ENCODE results near the gene SLC46A1. TPM values are rescaled to one million over a fixed set of nuclear protein-coding genes. Genes with fewer than 3 reads are reported as not detected.

SLC46A1 gene
- polyA plus RNA-seq, 1 donor from 2014 or later = 12.3 TPM

DNA sequence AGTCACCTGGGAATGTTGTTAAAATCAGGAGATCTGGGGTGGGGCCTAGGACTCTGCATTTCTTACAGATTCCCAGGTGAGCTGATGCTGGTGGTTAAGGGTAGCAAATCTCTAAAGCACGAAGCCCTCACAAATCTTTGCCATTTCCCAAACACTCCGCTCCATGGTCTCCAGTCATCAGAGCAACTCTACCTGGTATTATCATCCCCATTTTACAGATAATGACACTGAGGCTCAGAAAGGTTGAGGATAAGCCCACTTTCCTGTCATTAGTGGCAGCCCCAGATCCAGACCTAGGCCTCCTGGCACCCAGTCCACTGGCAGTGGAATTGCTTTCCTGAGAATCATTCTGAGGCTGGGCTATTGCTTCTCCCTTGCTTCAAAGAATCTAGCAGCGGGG, 8.7 kb downstream of the SLC46A1 start:
- no peak overlapping the region for H2AFZ ChIP-seq (ENCODE audit: low read depth, low read length)
- no peak overlapping the region for H3K4me2 ChIP-seq (ENCODE audit: low read length)
- peaks cover 5% of the 10 kb centered on the region for H3K36me3 ChIP-seq (ENCODE audit: insufficient read depth, low read length)
- H3K27me3 ChIP-seq (ENCODE audit: insufficient read depth, low read depth, low read length) = no peaks in the 10 kb centered on the region
- no peaks in the 10 kb centered on the region for H3K9me2 ChIP-seq (ENCODE audit: insufficient read depth, low read length)
- TF ChIP-seq, protein P1, sequence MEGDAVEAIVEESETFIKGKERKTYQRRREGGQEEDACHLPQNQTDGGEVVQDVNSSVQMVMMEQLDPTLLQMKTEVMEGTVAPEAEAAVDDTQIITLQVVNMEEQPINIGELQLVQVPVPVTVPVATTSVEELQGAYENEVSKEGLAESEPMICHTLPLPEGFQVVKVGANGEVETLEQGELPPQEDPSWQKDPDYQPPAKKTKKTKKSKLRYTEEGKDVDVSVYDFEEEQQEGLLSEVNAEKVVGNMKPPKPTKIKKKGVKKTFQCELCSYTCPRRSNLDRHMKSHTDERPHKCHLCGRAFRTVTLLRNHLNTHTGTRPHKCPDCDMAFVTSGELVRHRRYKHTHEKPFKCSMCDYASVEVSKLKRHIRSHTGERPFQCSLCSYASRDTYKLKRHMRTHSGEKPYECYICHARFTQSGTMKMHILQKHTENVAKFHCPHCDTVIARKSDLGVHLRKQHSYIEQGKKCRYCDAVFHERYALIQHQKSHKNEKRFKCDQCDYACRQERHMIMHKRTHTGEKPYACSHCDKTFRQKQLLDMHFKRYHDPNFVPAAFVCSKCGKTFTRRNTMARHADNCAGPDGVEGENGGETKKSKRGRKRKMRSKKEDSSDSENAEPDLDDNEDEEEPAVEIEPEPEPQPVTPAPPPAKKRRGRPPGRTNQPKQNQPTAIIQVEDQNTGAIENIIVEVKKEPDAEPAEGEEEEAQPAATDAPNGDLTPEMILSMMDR (IDR thresholded peaks at IDR 0.05; ENCODE audit: poor library complexity, severe bottlenecking) = no peak
- no peak for TF ChIP-seq SMC3 (conservative IDR thresholded peaks at IDR 0.05; ENCODE audit: poor library complexity)
- no peak for TF ChIP-seq POLR2AphosphoS5 (IDR thresholded peaks at IDR 0.05)
- TF ChIP-seq, protein P2, sequence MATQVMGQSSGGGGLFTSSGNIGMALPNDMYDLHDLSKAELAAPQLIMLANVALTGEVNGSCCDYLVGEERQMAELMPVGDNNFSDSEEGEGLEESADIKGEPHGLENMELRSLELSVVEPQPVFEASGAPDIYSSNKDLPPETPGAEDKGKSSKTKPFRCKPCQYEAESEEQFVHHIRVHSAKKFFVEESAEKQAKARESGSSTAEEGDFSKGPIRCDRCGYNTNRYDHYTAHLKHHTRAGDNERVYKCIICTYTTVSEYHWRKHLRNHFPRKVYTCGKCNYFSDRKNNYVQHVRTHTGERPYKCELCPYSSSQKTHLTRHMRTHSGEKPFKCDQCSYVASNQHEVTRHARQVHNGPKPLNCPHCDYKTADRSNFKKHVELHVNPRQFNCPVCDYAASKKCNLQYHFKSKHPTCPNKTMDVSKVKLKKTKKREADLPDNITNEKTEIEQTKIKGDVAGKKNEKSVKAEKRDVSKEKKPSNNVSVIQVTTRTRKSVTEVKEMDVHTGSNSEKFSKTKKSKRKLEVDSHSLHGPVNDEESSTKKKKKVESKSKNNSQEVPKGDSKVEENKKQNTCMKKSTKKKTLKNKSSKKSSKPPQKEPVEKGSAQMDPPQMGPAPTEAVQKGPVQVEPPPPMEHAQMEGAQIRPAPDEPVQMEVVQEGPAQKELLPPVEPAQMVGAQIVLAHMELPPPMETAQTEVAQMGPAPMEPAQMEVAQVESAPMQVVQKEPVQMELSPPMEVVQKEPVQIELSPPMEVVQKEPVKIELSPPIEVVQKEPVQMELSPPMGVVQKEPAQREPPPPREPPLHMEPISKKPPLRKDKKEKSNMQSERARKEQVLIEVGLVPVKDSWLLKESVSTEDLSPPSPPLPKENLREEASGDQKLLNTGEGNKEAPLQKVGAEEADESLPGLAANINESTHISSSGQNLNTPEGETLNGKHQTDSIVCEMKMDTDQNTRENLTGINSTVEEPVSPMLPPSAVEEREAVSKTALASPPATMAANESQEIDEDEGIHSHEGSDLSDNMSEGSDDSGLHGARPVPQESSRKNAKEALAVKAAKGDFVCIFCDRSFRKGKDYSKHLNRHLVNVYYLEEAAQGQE (IDR thresholded peaks at IDR 0.05; ENCODE audit: borderline replicate concordance) = no peak
- TF ChIP-seq RAD21 (conservative IDR thresholded peaks at IDR 0.05) = no peak
- TF ChIP-seq MXI1 (conservative IDR thresholded peaks at IDR 0.05; ENCODE audit: poor library complexity, severe bottlenecking) = no peak
- no peak for TF ChIP-seq EP300 (conservative IDR thresholded peaks at IDR 0.05; ENCODE audit: poor library complexity, severe bottlenecking)
- TF ChIP-seq EZH2 (IDR thresholded peaks at IDR 0.05; ENCODE audit: borderline replicate concordance, insufficient read depth, low read length, poor library complexity, severe bottlenecking) = no peak
- no peak for TF ChIP-seq TAF1 (IDR thresholded peaks at IDR 0.05; ENCODE audit: low read depth)
- no peaks in the 10 kb centered on the region for H3F3A ChIP-seq (ENCODE audit: insufficient read depth, low read length, poor library complexity, severe bottlenecking)
- H3K79me2 ChIP-seq (replicated peaks; ENCODE audit: insufficient read depth, low read length) = no peaks in the 10 kb centered on the region
- no peaks in the 10 kb centered on the region for H3K9me3 ChIP-seq (ENCODE audit: low read length)
- no peak overlapping the region for H3K27ac ChIP-seq (ENCODE audit: low read length)
- no peak overlapping the region for H3K9ac ChIP-seq (ENCODE audit: low read length)
- H3K4me3 ChIP-seq (ENCODE audit: low read length) = no peak overlapping the region
- H4K20me1 ChIP-seq (ENCODE audit: insufficient read depth) = no peaks in the 10 kb centered on the region

DNA sequence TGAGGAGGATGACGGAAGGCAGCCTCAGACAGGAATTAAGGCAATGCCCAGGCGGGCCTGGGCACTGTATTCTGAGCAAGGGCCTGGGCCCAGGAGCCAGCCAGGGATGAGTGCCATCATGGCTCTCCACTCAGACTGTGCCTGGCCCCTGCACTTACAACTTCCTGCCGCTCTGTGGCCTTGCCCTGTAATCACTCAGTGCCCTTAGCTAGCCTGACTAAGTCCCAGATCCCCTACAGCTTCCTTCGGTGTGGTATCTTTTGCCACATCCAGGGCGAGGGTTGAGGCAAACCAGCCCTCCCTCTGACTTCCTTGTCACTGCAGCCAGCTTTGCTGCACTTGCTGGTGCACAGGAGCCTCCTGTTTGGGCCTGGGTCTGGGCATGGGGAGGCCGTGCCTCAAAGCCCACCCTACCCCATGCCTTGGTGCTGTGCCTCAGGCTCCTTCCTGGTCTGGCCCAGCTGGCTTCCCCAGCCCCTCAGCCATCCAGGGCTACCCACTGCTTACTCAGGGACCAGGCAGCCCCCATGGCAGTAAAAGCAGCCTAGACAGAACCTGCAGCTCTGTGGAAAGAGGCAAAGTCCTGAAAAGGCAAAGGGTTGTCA, 9.3 kb downstream of the SLC46A1 start:
- Histone ChIP-seq H3K27ac (ENCODE audit: low read length) (no peak overlapping the region), H3K27me3 (ENCODE audit: insufficient read depth, low read depth, low read length) (no peaks in the 10 kb centered on the region), H2AFZ (ENCODE audit: low read depth, low read length) (no peak overlapping the region), H3K36me3 (ENCODE audit: insufficient read depth, low read length) (peaks cover 5% of the 10 kb centered on the region), H3K9me2 (ENCODE audit: insufficient read depth, low read length) (no peaks in the 10 kb centered on the region), H3K9me3 (ENCODE audit: low read length) (no peaks in the 10 kb centered on the region), H3K79me2 (replicated peaks; ENCODE audit: insufficient read depth, low read length) (no peaks in the 10 kb centered on the region), H3K4me2 (ENCODE audit: low read length) (no peak overlapping the region), H3F3A (ENCODE audit: insufficient read depth, low read length, poor library complexity, severe bottlenecking) (no peaks in the 10 kb centered on the region), H3K4me3 (ENCODE audit: low read length) (no peak overlapping the region), H3K9ac (ENCODE audit: low read length) (no peak overlapping the region), H4K20me1 (ENCODE audit: insufficient read depth) (no peaks in the 10 kb centered on the region)
- TF ChIP-seq, protein P1 (IDR thresholded peaks at IDR 0.05; ENCODE audit: poor library complexity, severe bottlenecking) = no peak
- TF ChIP-seq EZH2 (IDR thresholded peaks at IDR 0.05; ENCODE audit: borderline replicate concordance, insufficient read depth, low read length, poor library complexity, severe bottlenecking) = no peak
- no peak for TF ChIP-seq POLR2AphosphoS5 (IDR thresholded peaks at IDR 0.05)
- TF ChIP-seq RAD21 (conservative IDR thresholded peaks at IDR 0.05) = no peak
- TF ChIP-seq EP300 (conservative IDR thresholded peaks at IDR 0.05; ENCODE audit: poor library complexity, severe bottlenecking) = no peak
- TF ChIP-seq MXI1 (conservative IDR thresholded peaks at IDR 0.05; ENCODE audit: poor library complexity, severe bottlenecking) = no peak
- no peak for TF ChIP-seq TAF1 (IDR thresholded peaks at IDR 0.05; ENCODE audit: low read depth)
- TF ChIP-seq, protein P2 (IDR thresholded peaks at IDR 0.05; ENCODE audit: borderline replicate concordance) = no peak
- TF ChIP-seq SMC3 (conservative IDR thresholded peaks at IDR 0.05; ENCODE audit: poor library complexity) = no peak
